HepG2 (cell line): Measurements from ENCODE around the gene VPS54. TPM values are rescaled to one million over a fixed set of nuclear protein-coding genes. Genes with fewer than 3 reads are reported as not detected.

Experiments
- AGO2 ChIP-seq: fragments of 200-400 bp; formaldehyde crosslinking; optimal IDR thresholded peaks from 2 replicates; pipeline ENCODE3; 2017; ENCODE audit warnings: mild to moderate bottlenecking, low read depth, low read length, moderate library complexity
- BCLAF1 ChIP-seq: fragments of 450-650 bp; IDR thresholded peaks from 2 replicates; pipeline ENCODE4 v1.6.1; 2017; ENCODE audit warnings: mild to moderate bottlenecking
- DNMT1 ChIP-seq: sonication (generic); formaldehyde crosslinking; IDR thresholded peaks from 2 replicates; pipeline ENCODE4 v1.5.1; 2020; ENCODE audit warnings: mild to moderate bottlenecking, missing genetic modification reagents
- DNMT3B ChIP-seq: conservative IDR thresholded peaks from 2 replicates; pipeline ENCODE4 v1.6.1; 2016; ENCODE audit warnings: missing biosample characterization, control low read depth
- GATAD1 ChIP-seq: IDR thresholded peaks from 2 replicates; pipeline ENCODE4 v1.6.1; 2016; ENCODE audit warnings: missing genetic modification reagents, missing compliant biosample characterization
- NPAS2 ChIP-seq: sonication (generic); formaldehyde crosslinking; IDR thresholded peaks from 2 replicates; pipeline ENCODE4 v1.8.0; 2022; ENCODE audit warnings: mild to moderate bottlenecking, missing genetic modification reagents, borderline replicate concordance
- PHF21A ChIP-seq: sonication (generic); formaldehyde crosslinking; IDR thresholded peaks from 2 replicates; pipeline ENCODE4 v1.5.0; 2020; ENCODE audit warnings: mild to moderate bottlenecking, missing genetic modification reagents
- POGK ChIP-seq: sonication (generic); formaldehyde crosslinking; conservative IDR thresholded peaks from 2 replicates; pipeline ENCODE4 v1.8.0; 2022; ENCODE audit warnings: mild to moderate bottlenecking, moderate library complexity, missing genetic modification reagents
- POGZ ChIP-seq: sonication (generic); formaldehyde crosslinking; IDR thresholded peaks from 2 replicates; pipeline ENCODE4 v1.4.0; 2020; ENCODE audit warnings: mild to moderate bottlenecking, missing genetic modification reagents
- SNAI1 ChIP-seq: sonication (generic); formaldehyde crosslinking; IDR thresholded peaks from 2 replicates; pipeline ENCODE4 v1.5.0; 2020; ENCODE audit warnings: mild to moderate bottlenecking, missing genetic modification reagents, borderline replicate concordance
- STAT5B ChIP-seq: sonication (generic); formaldehyde crosslinking; IDR thresholded peaks from 2 replicates; pipeline ENCODE4 v1.4.0; 2020; ENCODE audit warnings: missing genetic modification reagents
- TP53 ChIP-seq: sonication (generic); formaldehyde crosslinking; conservative IDR thresholded peaks from 2 replicates; pipeline ENCODE4 v1.4.0; 2020; ENCODE audit warnings: missing genetic modification reagents
- XRCC5 ChIP-seq: fragments of 200-400 bp; formaldehyde crosslinking; optimal IDR thresholded peaks from 2 replicates; pipeline ENCODE3; 2017; ENCODE audit warnings: mild to moderate bottlenecking, low read length
- ZFX ChIP-seq: sonication (generic); formaldehyde crosslinking; IDR thresholded peaks from 2 replicates; pipeline ENCODE4 v1.4.0; 2020; ENCODE audit warnings: mild to moderate bottlenecking, low read depth, missing genetic modification reagents, moderate library complexity
- ZKSCAN8 ChIP-seq: IDR thresholded peaks from 2 replicates; pipeline ENCODE4 v1.6.1; 2016; ENCODE audit warnings: borderline replicate concordance, missing genetic modification reagents, missing compliant biosample characterization
- ZNF263 ChIP-seq: sonication (generic); formaldehyde crosslinking; IDR thresholded peaks from 2 replicates; pipeline ENCODE4 v1.4.0; 2020; ENCODE audit warnings: missing genetic modification reagents
- ZNF274 ChIP-seq: sonication (generic); formaldehyde crosslinking; IDR thresholded peaks from 2 replicates; pipeline ENCODE4 v1.5.1; 2020; ENCODE audit warnings: mild to moderate bottlenecking, missing genetic modification reagents
- ZNF558 ChIP-seq: sonication (generic); formaldehyde crosslinking; IDR thresholded peaks from 2 replicates; pipeline ENCODE4 v1.9.0; 2022; ENCODE audit warnings: mild to moderate bottlenecking, missing genetic modification reagents, borderline replicate concordance
- ZNF614 ChIP-seq: IDR thresholded peaks from 2 replicates; pipeline ENCODE4 v1.6.1; 2018; ENCODE audit warnings: missing biosample characterization, missing genetic modification reagents, inconsistent platforms, borderline replicate concordance
- ZNF629 ChIP-seq: sonication (generic); formaldehyde crosslinking; conservative IDR thresholded peaks from 2 replicates; pipeline ENCODE4 v1.5.0; 2020; ENCODE audit warnings: missing genetic modification reagents
- ZNF639 ChIP-seq: conservative IDR thresholded peaks from 2 replicates; pipeline ENCODE4 v1.6.1; 2018; ENCODE audit warnings: missing genetic modification reagents
- ZNF674 ChIP-seq: sonication (generic); formaldehyde crosslinking; IDR thresholded peaks from 2 replicates; pipeline ENCODE4 v1.5.0; 2020; ENCODE audit warnings: low read depth, mild to moderate bottlenecking, missing genetic modification reagents
- ZNF816 ChIP-seq: sonication (generic); formaldehyde crosslinking; IDR thresholded peaks from 2 replicates; pipeline ENCODE4 v1.8.0; 2022; ENCODE audit warnings: missing genetic modification reagents, mild to moderate bottlenecking, borderline replicate concordance
- ZSCAN30 ChIP-seq: sonication (generic); formaldehyde crosslinking; IDR thresholded peaks from 2 replicates; pipeline ENCODE4 v1.5.0; 2020; ENCODE audit warnings: mild to moderate bottlenecking, missing genetic modification reagents
- polyA plus RNA-seq, 8 experiments: library from polyadenylated mRNA; depleted of rRNA in 3 of 8; stranded (reverse) in 7 of 8; unstranded in 1 of 8; fragments of >200 nt; fragmentation: Illumina TruSeq in 4 of 8; extraction: Trizol in 4 of 8; gene quantifications; 2 replicates each; pipeline versions ENCODE4 v1.2.1 to v1.2.3, GENCODE V29; 2011 to 2016; ENCODE audit warnings: low read depth in 4 of 8, missing spikeins in 1 of 8, mixed read lengths in 1 of 8; ENCODE audit not compliant: insufficient read depth in 1 of 8
- total RNA-seq, 5 experiments: library from RNA; depleted of rRNA; stranded (reverse); fragments of >200 nt; fragmentation: Illumina TruSeq; extraction: Trizol; gene quantifications; 2 replicates each; pipeline ENCODE4 v1.2.3, GENCODE V29; 2016; ENCODE audit warnings: low read depth in 1 of 5

Gene VPS54
- total and polyA plus RNA-seq, 2 of the 13 experiments (the other 11 are each of a cell fraction or from before 2014, with no cell fraction given) = 64.7 to 77.5 TPM

GRCh38 chr2:63984606-63985359 is 34.4 kb downstream of the VPS54 start (continued):
- TF ChIP-seq TP53 (CRISPR knock-in tag) (peak; percentile 49; the same call in 1 of the 2 replicates), ZNF614 (CRISPR knock-in tag) (peak; percentile 94), ZKSCAN8 (CRISPR knock-in tag) (no peak; the same call in 1 of the 2 replicates), ZNF639 (CRISPR knock-in tag) (no peak), ZNF274 (CRISPR knock-in tag) (no peak), POGZ (peak; percentile 44; the same call in 1 of the 2 replicates), NPAS2 (no peak), ZSCAN30 (CRISPR knock-in tag) (no peak), ZFX (CRISPR knock-in tag) (peak; percentile 29; the same call in 1 of the 2 replicates), ZNF629 (CRISPR knock-in tag) (peak; percentile 53), ZNF816 (CRISPR knock-in tag) (no peak), DNMT3B (no peak; the same call in 1 of the 2 replicates), GATAD1 (no peak), PHF21A (CRISPR knock-in tag) (peak; percentile 59), SNAI1 (no peak), DNMT1 (CRISPR knock-in tag) (no peak), POGK (CRISPR knock-in tag) (no peak), ZNF674 (CRISPR knock-in tag) (no peak), STAT5B (CRISPR knock-in tag) (0 out of 2 replicates have a peak, but pooled peaks have one; percentile 57), AGO2 (no peak), BCLAF1 (no peak), ZNF263 (CRISPR knock-in tag) (no peak), XRCC5 (no peak), ZNF558 (0 out of 2 replicates have a peak, but pooled peaks have one; percentile 48)
